ENCODE results near the gene DPP10.

The DPP10 gene

GRCh38 chr2:115115135-115115534 is 672.7 kb downstream of the DPP10 start:
- in situ Hi-C loops (cut with HindIII; ENCODE audit: low sequenced_read_pairs): no loop called here

- in situ Hi-C loops (cut with HindIII; ENCODE audit: low sequenced_read_pairs): no loop called here
Measured at GRCh38 chr2:115118306-115118705, 675.9 kb downstream of the DPP10 start.

GRCh38 chr2:115119086-115119485 is 676.6 kb downstream of the DPP10 start:
- in situ Hi-C loops (cut with HindIII; ENCODE audit: low sequenced_read_pairs): no loop called here

- in situ Hi-C loops (cut with HindIII; ENCODE audit: low sequenced_read_pairs): no loop called here
Measured at GRCh38 chr2:115122701-115123100, 680.3 kb downstream of the DPP10 start.

- in situ Hi-C loops (cut with HindIII; ENCODE audit: low sequenced_read_pairs): no loop called here
Measured at GRCh38 chr2:115124817-115125216, 682.4 kb downstream of the DPP10 start.

- in situ Hi-C loops (cut with HindIII; ENCODE audit: low sequenced_read_pairs): no loop called here
Measured at GRCh38 chr2:115129536-115129935, 687.1 kb downstream of the DPP10 start.

GRCh38 chr2:115160531-115161080 is 718.2 kb downstream of the DPP10 start:
- in situ Hi-C loops (cut with HindIII; ENCODE audit: low sequenced_read_pairs): no loop called here

- in situ Hi-C loops (cut with HindIII; ENCODE audit: low sequenced_read_pairs): no loop called here
Measured at GRCh38 chr2:115161081-115161770, 718.8 kb downstream of the DPP10 start.

GRCh38 chr2:115161771-115162493 is 719.5 kb downstream of the DPP10 start:
- in situ Hi-C loops (cut with HindIII; ENCODE audit: low sequenced_read_pairs): no loop called here

- in situ Hi-C loops (cut with HindIII; ENCODE audit: low sequenced_read_pairs): no loop called here
Measured at GRCh38 chr2:115162494-115163293, 720.3 kb downstream of the DPP10 start.

- in situ Hi-C loops (cut with HindIII; ENCODE audit: low sequenced_read_pairs): no loop called here
Measured at GRCh38 chr2:115163572-115163971, 721.1 kb downstream of the DPP10 start.

GRCh38 chr2:115165529-115166109 is 723.2 kb downstream of the DPP10 start:
- in situ Hi-C loops (cut with HindIII; ENCODE audit: low sequenced_read_pairs): no loop called here

GRCh38 chr2:115168457-115168856 is 726.0 kb downstream of the DPP10 start:
- in situ Hi-C loops (cut with HindIII; ENCODE audit: low sequenced_read_pairs): no loop called here

GRCh38 chr2:115169814-115170213 is 727.4 kb downstream of the DPP10 start:
- in situ Hi-C loops (cut with HindIII; ENCODE audit: low sequenced_read_pairs): no loop called here

GRCh38 chr2:115171751-115172150 is 729.3 kb downstream of the DPP10 start:
- in situ Hi-C loops (cut with HindIII; ENCODE audit: low sequenced_read_pairs): no loop called here

- in situ Hi-C loops (cut with HindIII; ENCODE audit: low sequenced_read_pairs): no loop called here
Measured at GRCh38 chr2:115174651-115175050, 732.2 kb downstream of the DPP10 start.

GRCh38 chr2:115183144-115183543 is 740.7 kb downstream of the DPP10 start:
- in situ Hi-C loops (cut with HindIII; ENCODE audit: low sequenced_read_pairs): no loop called here

- in situ Hi-C loops (cut with HindIII; ENCODE audit: low sequenced_read_pairs): no loop called here
Measured at GRCh38 chr2:115190459-115190858, 748.0 kb downstream of the DPP10 start.

- in situ Hi-C loops (cut with HindIII; ENCODE audit: low sequenced_read_pairs): no loop called here
Measured at GRCh38 chr2:115194623-115195022, 752.2 kb downstream of the DPP10 start.

GRCh38 chr2:115196587-115196986 is 754.1 kb downstream of the DPP10 start:
- in situ Hi-C loops (cut with HindIII; ENCODE audit: low sequenced_read_pairs): no loop called here

- in situ Hi-C loops (cut with HindIII; ENCODE audit: low sequenced_read_pairs): no loop called here
Measured at GRCh38 chr2:115199966-115200365, 757.5 kb downstream of the DPP10 start.
